GM18511 (cell line): ENCODE measurements around the gene PDLIM3.
"Not testable (repeated sequence)": the region's sequence is repeated elsewhere in the genome, so short reads cannot be mapped to it uniquely, and the experiment has no call there.

ENCODE experiments used
- ATAC-seq: cut with Tn5 transposase; IDR thresholded peaks from one replicate; pipeline ENCODE4 v1.9.1; 2021; ENCODE audit warnings: mild to moderate bottlenecking, moderate library complexity; ENCODE audit not compliant: unreplicated experiment

PDLIM3 gene

DNA sequence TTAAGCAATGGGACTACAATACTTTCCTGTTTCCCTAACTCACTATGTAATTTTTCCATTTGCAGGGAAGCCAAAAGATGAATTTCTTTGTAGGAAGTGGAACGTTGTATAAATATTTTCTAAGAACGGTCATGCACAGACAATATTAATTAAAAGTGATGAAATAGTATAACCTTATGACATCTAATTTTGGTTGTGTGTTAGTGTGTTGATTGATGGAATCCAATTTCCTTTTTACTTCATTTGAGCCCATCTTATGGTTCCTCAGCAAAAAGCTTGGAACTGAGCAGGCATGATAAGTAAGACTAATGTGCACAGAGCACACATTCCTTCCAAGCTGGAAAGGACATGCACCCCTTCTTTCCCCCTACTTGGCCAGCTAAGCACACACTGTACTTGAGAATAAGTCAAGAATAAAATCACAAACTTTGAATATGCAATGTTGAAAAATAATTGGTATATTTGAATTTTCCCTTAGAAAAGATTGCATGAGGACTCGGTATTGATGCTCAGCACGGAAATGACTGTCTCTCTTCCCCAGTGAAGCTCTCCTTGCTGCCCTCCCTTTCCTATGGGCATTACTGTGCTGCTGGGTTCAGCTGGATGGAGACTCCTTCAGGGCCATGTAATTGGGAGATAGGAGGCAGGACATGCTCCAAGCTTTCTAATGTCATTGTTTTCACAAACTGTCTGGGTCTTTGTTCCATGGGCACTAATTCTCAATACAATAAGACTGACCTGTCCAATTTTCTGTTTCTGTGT, 19.2 kb upstream of the PDLIM3 start:
- no peak for ATAC-seq

DNA sequence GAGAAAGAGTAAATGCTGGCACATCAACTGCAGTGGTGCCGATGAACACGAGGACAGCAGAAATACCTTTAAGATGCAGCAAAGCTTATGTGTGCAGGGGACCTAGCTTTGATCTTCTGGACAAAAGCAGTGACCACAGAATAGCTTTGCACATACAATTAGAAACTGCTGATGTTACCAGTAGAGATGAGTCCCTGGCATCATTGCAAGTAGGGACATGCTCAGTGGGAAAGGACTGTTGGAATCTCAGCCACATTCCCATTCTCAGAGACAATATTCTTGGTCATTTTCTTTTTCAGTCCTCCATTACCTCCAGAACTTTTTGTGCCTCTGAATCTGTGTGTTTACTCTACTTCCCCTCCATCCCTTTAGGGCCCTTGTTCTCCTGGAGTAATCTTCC, 16.9 kb upstream of the PDLIM3 start:
- ATAC-seq, result no peak

DNA sequence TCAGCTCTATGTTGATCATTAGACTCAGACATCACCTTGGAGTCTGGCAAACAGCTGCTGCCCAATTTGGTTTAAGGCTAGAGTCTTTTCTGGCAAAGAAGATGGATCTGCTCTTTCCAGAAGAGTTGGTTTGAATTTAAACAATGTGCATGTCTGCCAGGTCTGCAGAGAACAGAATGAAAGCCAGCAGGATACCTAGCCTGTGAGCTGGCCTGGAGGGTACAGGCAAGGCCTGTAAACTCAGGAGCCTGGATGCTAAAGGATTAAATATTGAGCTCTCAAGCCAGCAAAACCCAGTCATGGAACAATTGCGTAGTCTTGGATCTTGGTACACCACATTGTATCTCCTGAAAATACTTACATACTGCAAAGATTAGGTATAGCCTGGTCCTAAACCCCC, 15.6 kb upstream of the PDLIM3 start:
- ATAC-seq, result no peak

DNA sequence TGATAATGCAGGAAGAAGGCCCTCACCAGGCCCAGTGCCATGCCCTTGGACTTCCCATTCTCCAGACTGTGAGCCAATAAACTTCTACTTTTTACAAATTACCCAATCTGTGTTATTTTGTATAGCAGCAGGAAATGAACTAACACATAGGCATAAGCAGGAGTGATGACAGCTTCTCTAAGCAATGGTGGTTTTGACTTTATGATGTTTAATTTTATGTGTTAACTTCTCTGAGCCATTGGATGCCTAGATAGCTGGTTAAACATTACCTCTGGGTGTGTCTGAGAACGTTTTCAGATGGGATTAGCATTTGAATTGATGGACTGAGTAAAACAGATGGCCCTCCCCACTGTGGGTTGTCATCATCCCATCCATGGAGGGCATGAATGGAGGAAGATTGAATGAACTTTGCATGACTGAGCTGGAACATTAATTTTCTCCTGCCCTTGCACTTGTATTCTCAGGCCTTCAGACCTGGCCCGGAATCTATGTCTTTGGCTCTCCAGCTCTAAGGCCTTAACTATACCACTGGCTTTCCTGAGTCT, 13.9 kb upstream of the PDLIM3 start:
- ATAC-seq, result no peak

DNA sequence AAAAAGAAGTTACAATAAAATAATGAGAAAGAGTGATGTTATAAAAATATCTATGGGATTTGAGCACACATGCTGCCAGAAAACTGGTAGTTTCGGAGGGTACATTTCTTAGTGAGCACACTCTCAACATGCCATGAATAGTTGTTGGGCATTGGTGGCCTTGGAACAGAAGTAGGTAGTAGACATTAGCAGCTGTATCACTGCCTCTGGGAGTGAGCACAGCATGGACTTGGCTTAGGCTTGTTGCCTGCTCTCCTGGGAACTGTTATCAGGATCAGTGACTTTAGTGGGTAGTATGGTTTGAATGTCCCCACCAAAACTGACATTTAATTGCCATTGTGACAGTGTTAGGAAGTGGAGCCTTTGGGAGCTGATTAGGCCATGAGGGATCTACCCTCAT, 13.3 kb upstream of the PDLIM3 start:
- no peak for ATAC-seq

DNA sequence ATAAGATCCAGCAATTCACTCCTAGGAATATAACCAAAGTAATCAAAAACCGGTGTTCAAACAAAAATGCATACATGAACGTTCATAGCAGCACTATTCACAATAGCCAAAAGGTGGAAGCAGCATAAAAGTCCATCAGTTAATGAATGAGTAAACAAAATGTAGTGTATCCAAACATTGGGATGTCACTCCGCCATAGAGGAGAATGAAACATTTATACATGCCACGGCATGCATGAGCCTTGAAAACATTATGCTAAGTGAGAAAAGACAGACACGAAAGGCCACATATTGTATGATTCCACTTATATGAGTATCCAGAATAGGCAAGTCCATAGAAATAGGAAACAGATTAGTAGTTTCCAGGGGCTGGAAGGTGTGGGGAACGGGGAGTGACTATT, 11.0 kb upstream of the PDLIM3 start:
- ATAC-seq, result no peak

DNA sequence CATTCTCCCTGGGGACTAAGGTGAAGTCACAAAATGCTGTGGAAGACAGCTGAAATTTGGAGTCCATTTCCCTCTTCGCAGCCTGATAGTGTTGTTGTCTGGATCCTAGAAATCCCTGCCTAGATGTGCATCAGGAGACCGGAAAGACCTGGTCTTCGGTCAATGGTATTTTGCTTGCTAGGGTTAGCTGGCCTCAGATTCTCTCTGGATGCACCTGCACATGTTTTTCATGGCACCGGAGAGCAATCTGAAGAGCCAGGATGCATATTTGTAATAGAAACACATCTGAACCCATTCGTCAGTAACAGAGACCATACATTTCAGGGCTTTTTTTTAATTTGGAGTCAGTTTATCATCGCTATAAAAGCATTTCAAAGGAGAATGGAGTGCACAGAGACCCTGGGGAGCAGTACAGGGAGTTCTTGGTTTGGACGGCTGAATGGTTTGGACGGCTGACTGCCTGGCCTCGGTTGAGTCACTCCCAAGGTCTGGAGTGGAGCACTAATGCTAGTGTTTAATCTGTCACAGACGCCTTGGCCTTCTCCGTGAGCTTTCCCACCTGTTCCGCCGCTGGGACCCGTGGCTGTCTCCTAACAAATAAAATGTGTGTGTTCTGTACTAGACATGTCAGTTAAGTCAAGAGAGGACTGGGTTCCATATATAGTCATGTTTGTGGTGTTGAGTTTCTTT, 7.5 kb upstream of the PDLIM3 start:
- no peak for ATAC-seq

DNA sequence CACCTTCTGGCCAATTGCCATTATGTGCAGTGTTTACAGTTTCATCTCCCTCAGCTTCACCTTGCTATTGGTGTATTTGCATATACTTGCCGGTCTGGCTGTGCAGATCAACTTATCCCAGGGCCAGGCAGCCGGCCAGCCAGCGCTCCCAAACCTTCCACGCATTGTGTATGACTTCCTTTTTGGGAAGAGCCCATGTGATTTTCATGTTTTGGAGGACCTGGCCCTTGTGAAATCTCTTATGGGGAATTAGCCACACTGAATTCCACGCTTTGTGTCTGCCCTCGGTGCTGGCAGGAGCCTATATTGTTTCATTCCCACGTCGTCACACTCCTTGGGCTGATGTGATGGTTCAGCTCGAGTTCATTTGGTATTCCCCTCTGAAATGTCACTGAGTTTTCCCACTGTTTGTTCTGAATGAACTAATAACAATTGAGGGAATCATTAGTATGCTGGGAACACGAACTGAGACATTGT, 6.0 kb upstream of the PDLIM3 start:
- no peak for ATAC-seq

DNA sequence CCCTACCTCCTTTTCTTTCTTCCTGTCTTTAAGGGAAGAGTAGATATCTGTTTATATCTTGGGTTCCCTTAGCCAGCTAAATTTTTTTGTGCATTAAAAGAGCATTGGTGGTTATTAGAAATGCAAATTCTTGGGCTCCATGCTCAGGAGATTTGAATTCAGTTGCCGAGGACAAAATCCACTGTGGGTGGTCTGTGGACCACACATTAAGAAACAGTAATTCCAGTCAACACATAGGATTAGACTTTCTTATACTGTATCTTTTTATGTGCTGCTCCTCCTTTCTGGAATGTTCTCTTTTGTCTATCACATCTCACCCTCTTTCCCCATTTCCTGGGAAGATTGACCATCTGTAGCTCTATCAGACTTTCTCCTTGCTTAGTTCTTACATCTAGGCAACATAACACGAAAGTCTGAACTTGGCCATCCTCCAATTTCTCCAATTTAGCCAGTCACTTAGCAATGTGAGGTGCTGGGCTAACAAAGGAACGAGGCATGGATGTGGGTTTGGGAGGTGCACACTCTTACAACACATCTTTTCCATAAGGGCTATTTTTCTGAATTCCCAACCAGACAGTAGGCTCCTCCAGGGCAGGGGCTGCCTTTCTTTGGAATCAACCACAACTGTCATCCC, 5.3 kb upstream of the PDLIM3 start:
- no peak for ATAC-seq

DNA sequence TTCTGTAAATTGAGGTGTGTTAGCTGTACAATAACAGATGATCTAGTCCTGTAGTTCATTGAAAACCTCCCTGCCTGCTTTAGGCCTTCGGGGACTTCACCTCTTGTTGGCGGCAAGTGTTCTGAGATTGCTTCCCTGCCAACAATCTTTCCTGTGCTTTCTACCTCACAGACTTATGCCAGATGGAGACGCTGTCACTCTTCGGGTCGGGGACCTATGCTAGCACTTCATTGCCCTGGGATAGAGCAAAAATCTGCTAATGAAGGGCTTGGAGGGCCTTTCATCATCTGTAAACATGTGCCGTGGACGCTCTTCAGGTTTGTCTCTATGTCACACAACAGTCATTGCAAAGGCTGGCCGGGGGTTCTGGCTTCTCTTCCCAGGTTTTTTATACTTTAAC, 4.7 kb upstream of the PDLIM3 start:
- no peak for ATAC-seq

DNA sequence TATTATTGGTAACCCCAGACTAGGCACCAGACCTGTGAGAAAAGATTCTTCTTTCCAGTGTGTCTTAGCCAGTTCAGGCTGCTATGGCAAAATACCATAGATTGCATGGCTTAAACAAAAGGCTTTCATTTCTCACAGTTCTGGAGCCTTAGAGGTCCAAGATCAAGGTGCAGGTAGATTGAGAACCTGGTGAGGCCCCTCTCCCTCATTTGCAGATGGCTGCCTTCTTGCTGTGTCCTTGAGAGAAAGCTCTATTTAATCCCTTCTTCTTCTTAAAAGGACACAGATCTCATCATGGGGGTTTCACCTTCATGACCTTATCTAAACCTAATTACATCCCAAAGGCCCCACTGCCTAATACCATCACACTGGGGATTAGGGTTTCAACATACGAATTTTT, 3.5 kb upstream of the PDLIM3 start:
- no peak for ATAC-seq

DNA sequence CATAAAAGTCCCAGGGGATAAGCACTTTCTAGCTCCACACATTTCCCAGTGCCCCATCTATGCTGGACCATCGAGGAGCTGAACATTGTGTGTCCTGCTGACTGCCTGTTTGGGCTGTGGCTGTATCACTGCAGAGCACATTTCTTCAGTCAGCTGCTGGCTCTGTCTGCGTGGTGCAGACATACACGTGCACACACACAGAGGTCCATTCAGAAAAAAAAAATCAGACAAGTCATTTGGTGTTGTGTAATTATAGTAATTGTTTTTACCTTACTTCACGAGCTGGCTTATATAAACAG, 1.1 kb upstream of the PDLIM3 start:
- ATAC-seq, result no peak

DNA sequence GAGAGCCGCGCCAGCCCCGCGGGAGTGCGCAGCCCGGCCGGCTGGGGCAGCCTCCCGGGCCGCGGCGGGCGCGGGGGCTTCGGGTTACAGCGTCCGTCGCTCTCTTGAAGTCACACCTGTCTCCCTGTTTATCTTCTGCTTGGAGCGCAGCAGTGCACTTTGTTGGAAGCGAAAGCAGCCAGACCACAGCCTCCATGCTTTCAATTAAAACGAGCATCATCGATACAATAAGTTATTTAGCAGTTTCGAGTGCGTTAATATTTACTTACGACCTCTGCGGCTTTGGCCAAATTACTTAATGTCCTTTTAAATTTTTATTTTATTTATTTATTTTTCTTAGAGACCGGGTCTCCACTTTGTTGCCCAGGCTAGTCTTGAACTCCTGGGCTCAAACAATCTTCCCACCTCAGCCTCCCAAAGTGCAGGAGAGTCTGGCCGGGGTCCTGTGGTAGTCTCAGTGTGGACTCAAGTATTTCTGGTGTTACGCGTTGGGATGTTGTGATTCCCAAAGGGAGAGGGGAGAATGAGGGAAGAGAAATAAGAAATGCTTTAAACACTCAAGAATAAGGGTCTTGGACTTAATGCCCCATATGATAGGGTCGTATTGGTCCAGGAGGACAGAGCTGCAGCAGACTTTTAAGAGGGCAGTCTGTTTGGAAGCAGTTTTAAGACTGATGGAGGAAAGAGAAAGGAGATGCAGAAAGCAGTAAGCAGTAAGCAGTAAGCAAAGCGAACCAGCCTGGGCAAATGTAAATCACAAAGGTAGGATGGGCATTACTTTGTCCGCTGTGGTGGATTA, 504 bp upstream of the PDLIM3 start:
- peak; percentile 27 for ATAC-seq

DNA sequence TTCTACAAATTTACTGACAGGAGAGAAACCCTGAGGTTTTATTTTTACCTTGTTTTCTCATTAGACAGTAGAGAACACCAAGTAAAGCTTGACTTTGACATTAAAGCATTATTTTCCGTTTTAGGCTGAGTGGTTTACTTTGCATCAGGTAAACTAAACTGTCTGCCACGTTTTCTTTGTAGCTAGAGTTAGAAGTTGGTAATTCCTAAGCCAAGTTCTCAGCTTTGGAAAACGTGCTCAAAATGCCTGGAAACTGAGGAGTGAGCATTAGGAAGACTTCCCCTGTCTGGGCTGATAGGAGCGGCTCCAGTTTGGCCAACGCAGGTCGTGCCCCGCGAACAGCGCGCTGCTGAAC, 819 bp downstream of the PDLIM3 start:
- ATAC-seq, result peak; percentile 4

DNA sequence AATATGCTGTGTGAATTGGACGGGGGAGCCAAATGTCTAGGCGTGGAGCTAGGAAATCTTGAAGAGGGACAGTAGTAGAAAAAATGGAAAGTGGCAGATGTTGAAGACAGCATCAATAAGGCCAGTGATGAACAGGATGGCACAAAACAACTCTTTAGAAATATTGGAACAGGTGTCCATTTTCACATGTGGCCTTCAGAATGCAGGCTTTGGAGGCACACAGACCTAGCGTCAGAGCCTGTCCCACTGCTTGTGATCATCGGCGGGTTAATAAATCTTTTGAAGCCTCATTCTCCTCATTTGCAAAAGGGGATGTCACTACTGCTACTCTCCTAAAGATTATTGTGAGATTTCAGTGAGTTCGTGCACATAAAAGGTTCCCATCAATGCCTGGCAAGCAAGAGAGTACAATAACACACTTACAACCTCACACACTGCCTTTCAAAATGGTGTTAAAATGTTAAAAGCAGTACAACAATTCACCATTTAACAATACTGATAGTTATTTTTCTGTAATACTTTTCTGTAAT, 2.4 kb downstream of the PDLIM3 start:
- no peak for ATAC-seq

DNA sequence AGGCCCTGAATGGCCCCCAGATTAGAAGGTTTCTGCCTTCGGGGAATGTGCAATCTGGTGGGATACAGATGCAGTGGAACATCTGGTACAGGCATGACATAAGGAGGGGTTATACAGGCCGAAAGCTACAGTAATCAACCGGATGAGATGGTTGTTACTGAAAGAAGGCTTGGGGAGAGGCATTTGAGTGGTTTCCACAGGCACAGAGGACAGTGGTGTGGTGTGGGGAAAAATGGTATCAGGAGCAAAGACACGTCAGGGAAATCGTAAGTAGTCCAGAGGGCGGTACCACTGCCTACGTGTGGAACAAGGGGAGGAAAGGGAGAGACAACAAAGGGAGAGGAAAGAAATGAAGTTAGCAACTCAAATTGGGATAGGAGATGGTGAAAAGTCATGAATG, 3.0 kb downstream of the PDLIM3 start:
- ATAC-seq, result no peak

DNA sequence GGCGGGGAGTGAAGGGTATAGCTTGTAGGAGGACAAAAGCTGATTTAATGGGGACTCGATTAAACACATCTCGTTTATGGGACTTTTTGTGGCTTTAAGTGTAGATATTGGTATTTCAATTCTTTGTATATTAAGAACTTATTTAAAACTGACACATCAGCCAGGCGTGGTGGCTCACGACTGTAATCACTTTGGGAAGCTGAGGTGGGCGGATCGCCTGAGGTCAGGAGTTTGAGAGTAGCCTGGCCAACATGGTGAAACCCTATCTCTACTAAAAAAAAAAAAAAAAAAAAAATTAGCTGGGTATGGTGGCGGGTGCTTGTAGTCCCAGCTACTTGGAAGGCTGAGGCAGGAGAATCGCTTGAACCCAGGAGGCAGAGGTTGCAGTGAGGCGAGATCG, 3.7 kb downstream of the PDLIM3 start:
- ATAC-seq, result not testable (repeated sequence)

DNA sequence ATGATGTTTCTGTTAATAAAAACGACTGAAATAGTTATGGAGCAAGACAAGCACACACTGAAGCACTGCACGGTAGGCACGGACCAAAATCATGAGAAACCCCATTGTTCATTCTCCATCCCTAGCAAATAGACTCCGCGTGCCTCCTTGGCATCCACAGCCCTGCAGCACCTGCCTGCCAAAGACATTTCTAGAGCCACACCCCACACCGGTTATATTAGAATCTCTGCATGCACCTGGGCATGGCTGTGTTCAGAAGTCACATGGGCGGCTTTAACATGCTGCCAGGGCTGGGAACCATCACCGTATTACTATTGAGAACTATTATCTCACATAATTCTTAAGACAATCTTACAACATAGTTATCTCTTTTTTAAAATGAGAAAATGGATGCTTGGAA, 5.9 kb downstream of the PDLIM3 start:
- no peak for ATAC-seq

DNA sequence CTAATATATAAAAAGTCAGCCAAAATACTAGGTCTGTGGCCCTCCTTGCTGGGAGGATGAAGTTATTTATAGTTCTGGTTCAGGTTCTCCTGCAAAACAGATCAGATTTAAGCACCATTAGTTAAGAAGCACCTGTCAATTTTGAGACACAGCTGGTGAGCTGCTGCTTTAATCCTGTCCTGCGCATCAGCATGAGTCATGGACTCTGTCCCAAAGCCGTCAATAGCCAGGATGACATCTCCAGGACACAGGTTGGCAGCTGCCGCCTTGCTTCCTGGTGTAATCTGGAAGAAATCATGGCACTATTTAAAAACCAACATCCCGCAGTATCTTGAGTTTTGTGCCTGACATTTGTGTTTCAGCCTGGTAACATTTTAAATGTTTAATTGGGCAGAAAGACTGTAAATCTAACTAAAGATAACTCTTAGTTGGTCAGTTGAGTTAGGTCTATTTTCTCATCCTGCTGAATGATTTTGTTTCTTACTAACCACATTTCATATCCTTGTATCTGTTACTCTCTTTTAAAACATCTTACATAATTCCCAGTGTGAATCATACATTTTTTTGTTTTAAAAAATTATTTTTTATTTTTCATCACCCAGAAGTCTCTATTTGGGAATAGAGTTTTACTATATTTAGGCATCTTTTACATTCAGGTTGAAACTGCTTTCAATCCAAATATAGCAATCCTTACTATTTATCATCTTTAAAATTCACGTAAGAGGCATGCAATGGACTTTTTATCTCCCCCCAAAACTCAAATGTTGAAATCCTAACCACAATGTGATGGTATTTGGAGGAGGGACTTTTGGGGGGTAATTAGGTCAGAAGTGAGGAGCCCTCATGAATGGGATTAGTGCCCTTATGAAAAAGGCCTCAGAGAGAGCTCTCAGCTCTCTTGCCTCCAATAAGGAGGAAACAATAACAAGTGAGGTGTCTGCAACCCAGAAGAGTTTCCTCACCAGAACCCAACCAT, 10.1 kb downstream of the PDLIM3 start:
- ATAC-seq, result no peak

DNA sequence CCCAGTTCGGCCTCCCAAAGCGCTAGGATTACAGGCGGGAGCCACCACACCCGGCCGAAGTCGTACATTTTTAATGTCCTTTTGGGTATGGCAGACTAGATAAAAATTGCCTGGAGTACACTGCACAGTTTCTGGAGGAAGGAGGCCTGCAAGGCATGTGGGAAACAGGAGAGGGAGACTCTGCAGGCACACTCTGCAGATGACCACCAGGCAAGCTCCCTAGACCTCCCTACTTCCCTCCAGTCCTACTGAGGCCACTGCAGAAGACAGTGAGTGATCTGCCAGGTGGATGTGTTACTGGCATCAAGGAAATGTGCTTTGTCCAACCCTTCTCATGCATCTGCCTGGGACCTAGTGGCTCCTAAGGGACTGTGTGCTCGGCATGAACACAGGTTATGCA, 11.4 kb downstream of the PDLIM3 start:
- ATAC-seq, result no peak
